Measurements from ENCODE around the gene GRIN3A.

GRCh38 chr9:101594796-101595195 is 143.7 kb downstream of the GRIN3A start, which contains the start of gene PPP3R2:
- TF ChIP-seq CTCF (IDR thresholded peaks at IDR 0.05) (no peak), EZH2phosphoT487 (IDR thresholded peaks at IDR 0.05) (no peak), EZH2 (IDR thresholded peaks at IDR 0.05) (no peak)
